Activated T-helper 17 cell treated with anti-CD3 and anti-CD28 coated beads, Interleukin-2, amount 50 U/mL, for 72 hours (primary cell): ENCODE data around the gene PAM16. TPM values are rescaled to one million over a fixed set of nuclear protein-coding genes. Genes with fewer than 3 reads are reported as not detected.
"Not testable (repeated sequence)": the region's sequence is repeated elsewhere in the genome, so short reads cannot be mapped to it uniquely, and the experiment has no call there.

ENCODE experiments used
- ATAC-seq: fragments of 150-1000 bp; cut with Tn5 transposase; replicated peaks from 2 replicates; pipeline ENCODE4 v1.10.0; 2021; ENCODE audit warnings: mild to moderate bottlenecking, moderate library complexity
- H3K27ac Mint-ChIP-seq: one replicate; pipeline ENCODE4 v1.8.0; 2022; ENCODE audit warnings: mixed read lengths
- H3K27me3 Mint-ChIP-seq: one replicate; pipeline ENCODE4 v1.8.0; 2022; ENCODE audit warnings: mixed read lengths
- H3K36me3 Mint-ChIP-seq: one replicate; pipeline ENCODE4 v1.8.0; 2022; ENCODE audit warnings: low read depth, mild to moderate bottlenecking, mixed read lengths
- H3K4me1 Mint-ChIP-seq: one replicate; pipeline ENCODE4 v1.8.0; 2022; ENCODE audit warnings: mixed read lengths
- H3K4me3 Mint-ChIP-seq: one replicate; pipeline ENCODE4 v1.8.0; 2022; ENCODE audit warnings: mild to moderate bottlenecking, mixed read lengths
- H3K9me3 Mint-ChIP-seq: one replicate; pipeline ENCODE4 v1.8.0; 2022; ENCODE audit warnings: mixed read lengths
- total RNA-seq, 2 donors: library from RNA; stranded (reverse); gene quantifications; one replicate each; pipeline ENCODE4 v1.2.3, GENCODE V29; 2022

PAM16 gene
- total RNA-seq, 2 donors from 2014 or later: 40.4 to 74.7 TPM

DNA sequence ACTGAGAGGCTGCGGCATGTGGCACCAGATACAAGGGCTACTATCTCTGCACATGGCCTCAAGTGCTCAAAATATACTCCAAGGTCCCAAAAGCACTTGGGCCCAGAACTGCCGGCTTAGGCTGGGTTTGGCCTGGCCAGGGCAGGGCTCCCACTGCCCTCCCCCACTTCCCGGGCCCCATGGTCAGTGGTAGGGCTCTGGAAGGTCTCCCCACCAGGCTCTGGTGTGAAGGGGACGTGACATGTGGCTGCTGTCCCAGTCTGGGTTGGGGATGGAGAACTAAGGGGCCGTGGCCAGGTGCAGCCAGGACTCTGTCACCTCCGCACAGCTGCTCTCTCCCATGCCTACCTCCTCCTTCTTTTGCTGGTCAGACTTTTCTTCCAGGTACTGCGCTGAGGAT, 5.7 kb upstream of the PAM16 start:
- Mint-ChIP-seq H3K4me1 (no peaks in the 10 kb centered on the region), H3K27ac (no peak overlapping the region), H3K27me3 (no peaks in the 10 kb centered on the region), H3K4me3 (no peak overlapping the region), H3K36me3 (peaks cover 51% of the 10 kb centered on the region), H3K9me3 (no peaks in the 10 kb centered on the region)
- ATAC-seq: no peak

DNA sequence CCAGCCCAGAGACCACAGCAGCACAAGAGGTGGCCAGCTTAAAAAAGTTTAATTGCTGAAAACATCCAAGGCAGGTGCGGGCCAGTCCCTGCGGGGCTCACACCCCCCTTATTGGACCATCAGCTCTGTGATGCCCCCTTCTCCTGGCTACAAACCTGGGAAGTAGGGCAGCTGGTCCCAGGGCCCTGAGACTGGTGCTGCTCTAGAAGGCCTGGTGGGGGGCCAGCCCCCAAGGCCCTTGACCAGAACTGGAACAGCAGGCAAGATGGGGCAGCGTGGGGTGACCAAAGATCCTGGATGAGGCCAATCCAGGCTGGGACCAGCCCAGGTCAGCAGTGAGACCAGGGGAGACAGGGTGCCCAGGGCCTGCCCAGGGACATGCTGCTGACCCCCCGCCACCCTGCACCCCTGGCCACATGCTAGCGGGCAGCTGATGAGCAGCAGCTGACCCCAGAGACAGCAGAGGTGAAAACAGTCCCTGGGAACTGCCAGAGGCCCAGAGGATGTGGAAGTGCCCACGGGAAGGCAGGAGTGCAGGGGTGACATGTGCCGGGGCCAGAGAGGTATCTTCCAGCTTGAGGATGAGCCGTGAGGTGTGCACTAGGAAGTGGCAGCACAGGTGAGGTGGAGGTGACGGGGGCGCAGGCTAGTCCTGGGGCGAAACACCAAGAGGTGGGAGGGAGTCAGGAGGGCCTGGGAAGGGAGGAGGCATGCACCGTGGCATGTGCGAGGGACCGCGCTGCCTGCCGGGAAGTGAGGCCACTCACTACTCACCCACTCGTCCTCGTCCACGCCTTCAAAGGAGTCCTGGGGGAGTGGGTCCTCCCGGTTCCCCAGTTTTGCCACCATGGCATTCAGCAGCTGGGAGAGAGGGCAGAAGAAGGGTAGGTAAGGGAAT, 3.6 kb upstream of the PAM16 start:
- peak overlapping the region; percentile 21 for H3K27ac Mint-ChIP-seq
- H3K4me1 Mint-ChIP-seq: no peaks in the 10 kb centered on the region
- no peaks in the 10 kb centered on the region for H3K27me3 Mint-ChIP-seq
- no peak overlapping the region for H3K4me3 Mint-ChIP-seq
- H3K9me3 Mint-ChIP-seq: no peaks in the 10 kb centered on the region
- peaks cover 49% of the 10 kb centered on the region for H3K36me3 Mint-ChIP-seq
- ATAC-seq: no peak

DNA sequence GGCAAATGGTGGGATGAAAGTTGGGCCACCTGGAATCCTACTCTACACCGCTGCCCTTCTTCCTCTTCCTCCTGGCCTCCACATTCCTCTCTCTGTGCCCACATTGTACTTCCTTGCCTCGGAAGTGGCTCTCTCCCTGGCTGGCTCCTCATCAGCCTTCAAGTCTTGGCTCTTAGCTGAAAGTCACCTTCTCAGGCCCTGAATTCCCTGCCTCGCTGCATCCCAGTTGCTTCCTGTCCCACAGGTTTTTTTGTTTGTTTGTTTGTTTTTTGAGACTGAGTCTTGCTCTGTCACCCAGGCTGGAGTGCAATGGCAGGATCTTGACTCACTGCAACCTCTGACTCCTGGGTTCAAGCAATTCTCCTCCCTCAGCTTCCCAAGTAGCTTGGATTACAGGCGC, 2.6 kb upstream of the PAM16 start:
- Mint-ChIP-seq H3K4me1 (no peaks in the 10 kb centered on the region), H3K36me3 (peaks cover 40% of the 10 kb centered on the region), H3K27me3 (no peaks in the 10 kb centered on the region), H3K4me3 (no peak overlapping the region), H3K9me3 (no peaks in the 10 kb centered on the region), H3K27ac (peak overlapping the region; percentile 21)
- ATAC-seq: no peak

DNA sequence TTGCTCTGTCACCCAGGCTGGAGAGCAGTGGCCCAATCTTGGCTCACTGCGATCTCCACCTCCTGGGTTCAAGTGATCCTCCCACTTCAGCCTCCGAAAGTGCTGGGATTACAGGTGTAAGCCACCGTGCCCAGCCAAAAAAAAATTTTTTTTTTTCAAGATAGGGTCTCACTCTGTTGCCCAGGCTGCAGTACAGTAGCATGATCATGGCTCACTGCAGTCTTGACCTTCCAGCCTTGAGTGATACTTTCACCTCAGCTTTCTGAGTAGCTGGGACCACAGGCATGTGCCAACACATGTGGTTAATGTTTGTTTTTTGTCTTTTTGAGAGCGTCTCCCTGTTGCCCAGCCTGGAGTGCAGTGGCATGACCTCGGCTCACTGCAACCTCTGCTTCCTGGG, 1.7 kb upstream of the PAM16 start:
- no peaks in the 10 kb centered on the region for H3K4me1 Mint-ChIP-seq
- H3K27me3 Mint-ChIP-seq: no peaks in the 10 kb centered on the region
- no peaks in the 10 kb centered on the region for H3K9me3 Mint-ChIP-seq
- peaks cover 40% of the 10 kb centered on the region for H3K36me3 Mint-ChIP-seq
- ATAC-seq: no peak
- H3K4me3 Mint-ChIP-seq: no peak overlapping the region
- H3K27ac Mint-ChIP-seq: no peak overlapping the region

DNA sequence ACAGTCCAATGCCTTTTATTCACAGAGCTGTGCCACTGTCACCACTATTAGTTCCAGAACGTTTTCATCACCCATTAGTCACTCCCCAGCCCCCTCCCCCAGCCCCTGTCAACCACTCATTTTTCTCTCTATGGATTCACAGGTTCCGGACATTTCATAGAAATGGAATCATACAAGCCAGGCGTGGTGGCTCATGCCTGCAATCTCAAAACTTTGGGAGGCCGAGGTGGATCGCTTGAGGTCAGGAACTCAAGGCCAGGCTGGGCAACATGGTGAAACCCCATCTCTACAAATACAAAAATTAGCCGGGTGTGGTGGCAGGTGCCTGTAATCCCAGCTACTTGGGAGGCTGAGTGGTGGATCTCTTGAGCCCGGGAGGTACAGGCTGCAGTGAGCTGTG, 759 bp upstream of the PAM16 start:
- Mint-ChIP-seq H3K9me3 (no peaks in the 10 kb centered on the region), H3K4me3 (peak overlapping the region; percentile 87), H3K27me3 (no peaks in the 10 kb centered on the region), H3K36me3 (peaks cover 35% of the 10 kb centered on the region), H3K4me1 (no peaks in the 10 kb centered on the region), H3K27ac (peak overlapping the region; percentile 87)
- ATAC-seq: no peak

DNA sequence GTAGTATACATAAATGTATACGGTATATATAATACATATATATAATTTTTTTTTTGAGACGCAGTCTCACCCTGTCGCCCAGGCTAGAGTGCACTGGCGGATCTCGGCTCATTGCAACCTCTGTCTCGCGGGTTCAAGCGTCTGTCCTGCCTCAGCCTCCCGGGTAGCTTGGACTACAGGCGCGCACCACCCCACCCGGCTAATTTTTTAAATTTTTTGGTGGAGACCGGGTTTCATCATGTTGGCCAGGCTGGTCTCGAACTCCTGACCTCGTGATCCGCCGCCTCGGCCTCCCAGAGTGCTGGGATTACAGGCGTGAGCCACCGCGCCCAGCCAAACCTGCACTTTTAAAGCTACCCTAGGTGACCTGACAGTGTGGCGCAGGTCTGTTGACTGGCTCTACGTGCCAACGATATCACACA, 745 bp downstream of the PAM16 start:
- peak; percentile 27 for ATAC-seq
- H3K27ac Mint-ChIP-seq: peak overlapping the region; percentile 87
- no peaks in the 10 kb centered on the region for H3K4me1 Mint-ChIP-seq
- H3K4me3 Mint-ChIP-seq: peak overlapping the region; percentile 87
- no peaks in the 10 kb centered on the region for H3K9me3 Mint-ChIP-seq
- H3K36me3 Mint-ChIP-seq: peaks cover 28% of the 10 kb centered on the region
- H3K27me3 Mint-ChIP-seq: no peaks in the 10 kb centered on the region

DNA sequence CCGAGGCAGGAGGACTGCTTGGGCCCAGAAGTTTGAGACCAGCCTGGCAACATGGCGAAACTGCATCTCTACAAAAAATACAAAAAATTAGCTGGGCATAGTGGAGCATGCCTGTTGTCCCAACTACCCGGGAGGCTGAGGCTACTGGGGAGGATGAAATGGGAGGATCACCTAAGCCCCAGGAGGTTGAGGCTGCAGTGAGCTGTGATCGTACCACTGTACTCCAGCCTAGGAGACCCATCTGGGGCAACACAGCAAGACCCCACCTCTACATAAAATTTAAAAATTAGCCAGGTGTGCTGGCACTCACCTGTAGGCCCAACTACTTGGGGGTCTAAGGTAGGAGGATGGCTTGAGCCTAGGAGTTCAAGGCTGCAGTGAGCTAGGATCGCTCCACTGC, 1.8 kb downstream of the PAM16 start:
- no peak overlapping the region for H3K4me3 Mint-ChIP-seq
- H3K9me3 Mint-ChIP-seq: no peaks in the 10 kb centered on the region
- no peaks in the 10 kb centered on the region for H3K27me3 Mint-ChIP-seq
- no peak for ATAC-seq
- H3K36me3 Mint-ChIP-seq: peaks cover 18% of the 10 kb centered on the region
- H3K4me1 Mint-ChIP-seq: no peaks in the 10 kb centered on the region
- H3K27ac Mint-ChIP-seq: no peak overlapping the region

DNA sequence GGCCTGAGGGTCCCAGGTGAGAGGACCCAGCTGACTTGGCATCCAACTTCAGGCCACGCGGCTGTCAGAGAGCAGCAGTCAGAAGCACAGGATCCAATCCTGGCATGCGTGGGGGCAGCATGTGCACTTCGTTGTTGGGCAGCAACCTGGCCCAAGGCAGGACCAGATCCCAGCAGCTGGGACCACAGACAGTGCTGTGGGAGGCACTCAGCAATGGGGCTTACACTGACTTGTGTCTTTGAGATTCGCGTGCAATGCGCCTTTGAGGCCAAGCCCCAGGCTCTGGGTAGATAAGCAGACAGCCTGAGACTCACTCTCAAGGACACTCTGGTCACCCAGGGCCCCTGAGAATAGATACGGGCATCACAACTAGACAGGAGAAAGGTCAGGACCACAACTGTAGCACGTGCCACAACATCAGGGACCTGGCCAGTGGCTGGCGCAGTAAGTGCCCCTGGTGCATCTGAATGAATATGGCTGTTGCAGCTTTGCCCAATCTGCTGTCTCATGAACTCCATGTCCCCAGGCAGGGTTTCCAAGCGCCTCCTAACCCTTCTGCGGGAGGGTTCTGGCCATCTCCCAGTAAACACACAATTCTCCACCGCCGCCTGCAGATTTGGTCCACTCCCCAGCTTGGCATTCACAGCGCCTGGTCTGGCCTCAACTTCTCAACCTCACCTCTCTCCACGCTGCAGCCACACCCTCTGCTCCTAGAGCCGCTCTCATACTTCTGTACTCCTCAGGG, 3.2 kb downstream of the PAM16 start:
- no peaks in the 10 kb centered on the region for H3K27me3 Mint-ChIP-seq
- H3K4me3 Mint-ChIP-seq: no peak overlapping the region
- ATAC-seq: no peak
- peak overlapping the region; percentile 23 for H3K27ac Mint-ChIP-seq
- peaks cover 15% of the 10 kb centered on the region for H3K36me3 Mint-ChIP-seq
- H3K4me1 Mint-ChIP-seq: no peaks in the 10 kb centered on the region
- H3K9me3 Mint-ChIP-seq: no peaks in the 10 kb centered on the region

DNA sequence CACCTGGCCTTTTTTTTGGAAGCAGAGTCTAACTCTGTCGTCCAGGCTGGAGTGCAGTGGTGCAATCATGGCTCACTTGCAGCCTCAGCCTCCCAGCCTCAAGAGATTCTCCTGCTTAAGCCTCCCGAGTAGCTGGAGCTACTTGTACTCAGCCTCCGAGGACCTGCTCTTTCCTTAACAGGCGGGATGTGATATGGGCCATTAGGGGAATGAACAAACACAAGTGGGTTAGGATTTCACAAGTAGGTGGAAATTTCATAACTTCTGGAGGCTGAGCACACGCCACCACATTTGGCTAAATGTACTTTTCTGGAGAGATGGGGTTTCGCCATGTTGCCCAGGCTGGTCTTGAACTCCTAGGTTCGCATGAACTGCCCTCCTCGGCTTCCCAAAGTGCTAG, 4.1 kb downstream of the PAM16 start:
- Mint-ChIP-seq H3K36me3 (peaks cover 15% of the 10 kb centered on the region), H3K27ac (peak overlapping the region; percentile 23), H3K4me1 (no peaks in the 10 kb centered on the region), H3K27me3 (no peaks in the 10 kb centered on the region), H3K9me3 (no peaks in the 10 kb centered on the region), H3K4me3 (no peak overlapping the region)
- no peak for ATAC-seq

DNA sequence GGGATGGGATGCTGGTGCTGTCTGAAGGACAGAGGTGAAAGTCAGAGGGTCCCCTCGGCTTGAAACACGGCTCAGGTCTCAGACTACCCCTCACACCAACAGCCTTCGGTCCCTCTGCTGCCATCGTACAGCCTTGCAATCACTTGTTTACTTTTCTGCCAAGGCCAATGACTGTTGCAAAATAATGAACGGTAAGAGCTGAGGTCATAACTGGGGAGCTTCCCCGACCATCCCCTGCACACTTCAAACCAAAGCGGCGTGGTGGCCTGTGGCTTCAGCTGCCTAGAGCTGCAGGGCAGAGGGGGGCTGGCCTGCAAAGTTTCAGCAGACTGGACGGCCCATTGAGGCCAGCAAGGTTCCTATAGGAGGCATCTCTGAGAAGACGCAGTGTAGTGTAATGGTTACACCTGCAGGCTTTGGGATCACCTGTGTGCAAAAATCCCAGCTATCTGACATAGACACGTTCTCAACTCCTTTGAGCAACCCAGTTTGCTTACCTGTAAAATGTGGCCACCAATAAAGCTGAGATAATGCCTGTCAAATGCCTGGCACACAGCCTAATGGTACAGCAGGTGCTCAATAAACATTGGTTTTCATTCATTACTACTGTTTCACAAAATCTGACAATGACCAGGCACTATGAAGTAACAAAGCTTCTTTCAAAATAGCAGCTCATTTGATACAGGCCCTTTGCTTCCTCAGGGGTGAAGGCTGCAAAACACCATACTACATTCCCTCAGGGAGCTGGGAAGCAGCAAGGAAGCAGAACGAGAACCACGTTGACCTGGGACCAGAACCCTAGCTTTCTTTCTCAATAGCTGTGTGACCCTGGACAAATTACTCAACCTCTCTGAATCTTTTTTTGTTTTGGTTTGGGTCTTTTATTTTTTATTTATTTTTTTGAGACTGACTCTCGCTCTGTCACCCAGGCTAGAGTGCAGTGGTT, 5.0 kb downstream of the PAM16 start:
- Mint-ChIP-seq H3K4me3 (no peak overlapping the region), H3K4me1 (no peaks in the 10 kb centered on the region), H3K27me3 (no peaks in the 10 kb centered on the region), H3K36me3 (peaks cover 15% of the 10 kb centered on the region), H3K27ac (peak overlapping the region; percentile 23), H3K9me3 (no peaks in the 10 kb centered on the region)
- no peak for ATAC-seq

DNA sequence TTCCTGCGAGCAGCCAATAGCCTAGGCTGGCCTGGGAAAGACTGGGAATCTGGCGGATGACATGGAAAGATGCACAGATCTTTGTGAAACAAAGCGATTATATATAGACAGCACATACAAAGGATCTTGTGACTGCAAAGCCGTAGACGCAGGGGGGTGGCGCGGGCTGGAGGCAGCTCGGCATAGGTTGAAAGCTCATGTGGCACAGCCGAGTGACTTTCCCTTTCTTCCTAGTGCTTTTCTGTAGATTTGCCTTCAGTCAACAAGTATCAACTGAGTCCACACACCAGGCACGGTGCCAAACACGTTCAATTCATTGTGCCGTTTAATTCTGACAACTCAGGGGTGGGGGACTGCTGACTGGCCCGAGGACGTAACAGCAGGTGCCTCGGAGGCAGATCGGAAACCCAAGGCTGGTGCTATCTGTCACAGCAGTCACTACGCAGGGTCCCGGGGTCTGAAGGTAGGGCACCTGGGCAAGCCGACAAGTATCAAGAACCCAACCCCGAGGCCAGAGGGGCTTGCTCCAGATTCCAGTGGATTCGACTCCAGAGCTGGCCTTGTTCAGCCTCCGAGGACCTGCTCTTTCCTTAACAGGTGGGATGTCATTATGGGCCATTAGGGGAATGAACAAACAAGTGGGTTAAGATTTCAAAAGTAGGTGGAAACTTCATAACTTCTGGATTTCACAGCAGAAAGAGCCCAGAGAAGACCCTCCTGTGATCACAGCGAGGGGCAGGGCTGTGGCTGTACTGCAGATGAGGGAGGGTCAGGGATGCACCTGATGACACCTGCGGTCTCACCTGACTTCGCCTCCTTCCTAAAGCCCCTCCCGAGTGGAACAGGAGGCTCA, 5.9 kb downstream of the PAM16 start:
- Mint-ChIP-seq H3K27me3 (no peaks in the 10 kb centered on the region), H3K9me3 (no peaks in the 10 kb centered on the region), H3K4me3 (no peak overlapping the region), H3K27ac (no peak overlapping the region), H3K36me3 (peaks cover 15% of the 10 kb centered on the region), H3K4me1 (no peaks in the 10 kb centered on the region)
- no peak for ATAC-seq

DNA sequence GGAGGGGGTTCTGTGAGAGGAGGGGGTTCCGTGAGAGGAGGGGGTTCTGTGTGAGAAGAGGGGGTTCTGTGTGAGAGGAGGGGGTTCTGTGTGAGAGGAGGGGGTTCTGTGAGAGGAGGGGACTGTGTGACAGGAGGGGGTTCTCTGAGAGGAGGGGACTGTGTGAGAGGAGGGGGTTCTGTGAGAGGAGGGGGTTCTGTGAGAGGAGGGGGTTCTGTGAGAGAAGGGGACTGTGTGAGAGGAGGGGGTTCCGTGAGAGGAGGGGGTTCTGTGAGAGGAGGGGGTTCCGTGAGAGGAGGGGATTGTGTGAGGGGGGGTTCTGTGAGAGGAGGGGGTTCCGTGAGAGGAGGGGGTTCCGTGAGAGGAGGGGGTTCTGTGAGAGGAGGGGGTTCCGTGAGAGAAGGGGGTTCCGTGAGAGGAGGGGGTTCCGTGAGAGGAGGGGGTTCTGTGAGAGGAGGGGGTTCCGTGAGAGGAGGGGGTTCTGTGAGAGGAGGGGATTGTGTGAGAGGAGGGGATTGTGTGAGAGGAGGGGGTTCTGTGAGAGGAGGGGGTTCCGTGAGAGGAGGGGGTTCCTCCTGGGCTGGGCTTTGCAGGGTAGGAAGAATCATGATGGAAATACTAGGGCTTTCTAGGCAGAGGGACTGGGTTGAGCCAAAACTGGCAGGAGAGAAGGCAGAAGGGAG, 6.7 kb downstream of the PAM16 start:
- not testable (repeated sequence) for H3K4me1 Mint-ChIP-seq, H3K9me3 Mint-ChIP-seq, ATAC-seq, H3K27ac Mint-ChIP-seq, H3K27me3 Mint-ChIP-seq, H3K4me3 Mint-ChIP-seq
- H3K36me3 Mint-ChIP-seq: peaks cover 18% of the 10 kb centered on the region
